Astrocyte of the cerebellum (primary cell): ENCODE measurements around the gene DCP1B.

Experiments used
- DNase-seq: peaks from one replicate; pipeline ENCODE4 v3.0.0-alpha.2; 2011; ENCODE audit warnings: low read depth
- H3K4me3 ChIP-seq: 2 replicates; pipeline ENCODE4 v1.5.1; 2011; ENCODE audit warnings: mild to moderate bottlenecking, low read depth, low read length, moderate library complexity
- in situ Hi-C: cut with HindIII; loops from 2 replicates; pipeline ENCODE4 v1.10.0; 2017; ENCODE audit warnings: low sequenced_read_pairs
- TF ChIP-seq, protein P1 (sequence below): IDR thresholded peaks from 2 replicates; pipeline ENCODE4 v1.5.1; 2012; ENCODE audit warnings: low read length, low read depth, moderate library complexity, mild to moderate bottlenecking; ENCODE audit errors: missing control alignments

DCP1B gene

DNA sequence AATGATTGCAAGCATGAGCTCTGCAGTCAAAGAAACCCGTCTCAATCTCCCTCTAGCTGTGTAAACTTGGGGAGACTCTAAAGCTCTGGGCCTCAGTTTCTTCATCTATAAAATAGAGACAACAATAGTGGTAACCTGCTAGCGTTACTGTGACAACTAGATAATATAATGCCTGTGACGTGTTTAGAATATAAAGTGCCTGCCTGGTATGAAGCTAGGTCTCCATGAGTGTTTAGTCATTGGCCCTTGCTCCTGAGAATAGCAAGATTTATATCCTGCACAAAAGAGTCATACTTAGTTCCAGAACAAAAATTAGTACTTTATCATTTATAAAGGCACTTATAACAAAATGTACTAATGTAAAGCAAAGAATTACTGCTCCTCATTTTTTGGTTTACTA, 8.8 kb upstream of the DCP1B start:
- no peak for DNase-seq
- H3K4me3 ChIP-seq, result no peak overlapping the region
- in situ Hi-C loops, result no loop called here
- TF ChIP-seq, protein P1, sequence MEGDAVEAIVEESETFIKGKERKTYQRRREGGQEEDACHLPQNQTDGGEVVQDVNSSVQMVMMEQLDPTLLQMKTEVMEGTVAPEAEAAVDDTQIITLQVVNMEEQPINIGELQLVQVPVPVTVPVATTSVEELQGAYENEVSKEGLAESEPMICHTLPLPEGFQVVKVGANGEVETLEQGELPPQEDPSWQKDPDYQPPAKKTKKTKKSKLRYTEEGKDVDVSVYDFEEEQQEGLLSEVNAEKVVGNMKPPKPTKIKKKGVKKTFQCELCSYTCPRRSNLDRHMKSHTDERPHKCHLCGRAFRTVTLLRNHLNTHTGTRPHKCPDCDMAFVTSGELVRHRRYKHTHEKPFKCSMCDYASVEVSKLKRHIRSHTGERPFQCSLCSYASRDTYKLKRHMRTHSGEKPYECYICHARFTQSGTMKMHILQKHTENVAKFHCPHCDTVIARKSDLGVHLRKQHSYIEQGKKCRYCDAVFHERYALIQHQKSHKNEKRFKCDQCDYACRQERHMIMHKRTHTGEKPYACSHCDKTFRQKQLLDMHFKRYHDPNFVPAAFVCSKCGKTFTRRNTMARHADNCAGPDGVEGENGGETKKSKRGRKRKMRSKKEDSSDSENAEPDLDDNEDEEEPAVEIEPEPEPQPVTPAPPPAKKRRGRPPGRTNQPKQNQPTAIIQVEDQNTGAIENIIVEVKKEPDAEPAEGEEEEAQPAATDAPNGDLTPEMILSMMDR, result no peak

DNA sequence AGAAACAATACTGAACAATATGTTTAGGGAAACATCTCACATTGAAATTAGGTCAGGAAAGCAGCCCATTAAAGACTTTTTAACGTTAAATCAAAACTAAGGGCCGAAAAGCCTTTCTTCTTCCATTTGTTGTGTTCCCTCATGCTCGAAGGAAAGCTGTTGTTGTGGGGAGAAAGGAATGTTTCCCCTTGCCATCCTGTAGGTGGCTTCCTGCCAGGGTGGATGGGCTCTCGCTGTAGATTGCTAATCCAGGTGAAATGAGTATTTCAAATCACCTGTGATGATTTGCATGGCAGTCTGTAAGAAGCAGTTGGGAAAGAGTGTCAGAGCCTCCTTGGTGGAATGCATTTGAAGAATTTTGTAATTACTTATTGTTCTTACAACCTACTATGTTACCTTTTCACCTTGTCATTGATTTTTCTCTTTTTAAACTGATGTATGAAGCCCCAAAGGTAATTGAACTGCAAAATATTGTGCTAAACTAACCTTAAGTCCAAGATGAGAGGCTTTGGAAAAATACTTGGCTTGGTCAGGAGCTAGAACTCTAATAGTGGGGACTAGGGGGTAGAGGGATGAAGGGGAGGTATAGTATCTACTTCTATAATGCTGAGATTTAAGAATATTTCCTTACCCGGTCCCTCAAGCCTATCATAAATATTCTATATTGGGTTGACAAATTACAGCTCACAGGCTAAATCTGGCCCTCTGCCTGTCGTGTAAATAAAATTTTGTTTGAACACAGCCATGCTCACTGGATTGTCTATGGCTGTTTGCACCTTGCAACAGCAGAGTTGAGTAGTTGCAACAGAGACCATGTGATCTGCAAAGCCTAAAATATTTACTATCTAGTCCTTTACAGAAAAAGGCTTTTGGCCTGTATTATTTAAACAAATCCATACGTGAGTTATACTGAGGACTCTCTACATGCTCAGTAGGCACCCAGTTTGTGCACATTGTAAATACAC, 7.7 kb upstream of the DCP1B start:
- in situ Hi-C loops, result no loop called here
- TF ChIP-seq, protein P1, result no peak
- no peak overlapping the region for H3K4me3 ChIP-seq
- DNase-seq, result no peak

DNA sequence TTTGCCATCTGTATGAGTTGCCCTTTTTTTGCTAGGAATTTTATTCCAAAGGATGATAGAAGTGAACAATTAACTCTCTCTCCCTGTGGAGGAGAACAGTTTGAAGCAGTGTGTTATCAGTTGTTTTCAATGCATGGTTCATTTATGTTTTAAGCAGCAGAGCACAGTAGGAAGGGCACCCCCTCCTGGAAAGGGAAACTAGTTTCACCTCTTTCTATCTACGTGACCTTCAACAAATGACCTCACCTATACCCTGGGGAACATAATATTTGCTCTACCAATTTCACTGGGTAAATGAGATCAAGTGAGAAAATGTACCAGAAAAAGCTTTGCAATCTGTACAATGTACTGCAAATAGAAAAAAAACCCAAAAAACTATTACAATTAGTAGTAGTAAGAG, 5.4 kb upstream of the DCP1B start:
- in situ Hi-C loops, result no loop called here
- no peak overlapping the region for H3K4me3 ChIP-seq
- TF ChIP-seq, protein P1, result no peak
- DNase-seq, result no peak

DNA sequence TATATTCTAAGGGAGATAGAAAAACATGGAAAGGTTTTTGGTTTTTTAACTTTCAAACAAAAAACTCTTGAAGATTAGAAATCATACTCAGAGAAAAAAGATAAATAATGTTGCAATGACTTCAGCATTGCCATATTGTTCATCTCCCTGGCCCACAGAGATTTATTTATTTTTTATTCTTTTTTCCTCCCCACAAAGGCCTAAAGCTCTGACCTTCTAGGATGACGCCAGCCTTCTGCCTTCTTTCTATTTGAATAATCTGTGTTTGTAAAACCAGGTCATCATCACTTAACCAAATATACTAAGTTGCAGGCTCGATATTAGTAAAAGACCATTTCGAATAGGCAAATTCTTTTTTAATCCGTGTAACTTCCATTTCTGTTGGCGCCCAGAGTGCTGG, 4.4 kb upstream of the DCP1B start:
- no peak for DNase-seq
- H3K4me3 ChIP-seq, result no peak overlapping the region
- in situ Hi-C loops, result no loop called here
- TF ChIP-seq, protein P1, result no peak

DNA sequence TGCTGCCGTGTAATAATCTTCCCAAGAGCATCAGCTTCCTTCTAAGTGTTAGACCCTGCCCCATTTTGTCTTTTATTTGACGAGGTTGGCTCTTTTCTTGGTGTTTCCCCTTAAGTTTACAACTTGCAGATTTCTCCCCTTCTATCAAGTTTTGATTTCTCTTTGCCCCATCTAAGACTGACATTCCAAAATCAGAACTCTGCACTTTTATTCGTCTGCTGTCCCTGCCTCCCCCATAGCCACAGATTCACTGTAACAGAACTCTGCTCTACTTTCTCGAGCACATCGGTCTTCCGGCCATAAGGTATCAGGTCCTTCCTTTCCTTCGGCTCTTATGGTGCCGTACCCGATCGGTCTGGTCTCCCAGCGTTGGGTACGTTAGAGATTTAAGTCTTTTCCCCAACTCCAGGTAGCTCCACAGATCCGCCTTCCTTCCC, 563 bp downstream of the DCP1B start:
- in situ Hi-C loops, result no loop called here
- TF ChIP-seq, protein P1, result no peak
- H3K4me3 ChIP-seq, result peak overlapping the region; percentile 74
- peak; percentile 6 for DNase-seq

DNA sequence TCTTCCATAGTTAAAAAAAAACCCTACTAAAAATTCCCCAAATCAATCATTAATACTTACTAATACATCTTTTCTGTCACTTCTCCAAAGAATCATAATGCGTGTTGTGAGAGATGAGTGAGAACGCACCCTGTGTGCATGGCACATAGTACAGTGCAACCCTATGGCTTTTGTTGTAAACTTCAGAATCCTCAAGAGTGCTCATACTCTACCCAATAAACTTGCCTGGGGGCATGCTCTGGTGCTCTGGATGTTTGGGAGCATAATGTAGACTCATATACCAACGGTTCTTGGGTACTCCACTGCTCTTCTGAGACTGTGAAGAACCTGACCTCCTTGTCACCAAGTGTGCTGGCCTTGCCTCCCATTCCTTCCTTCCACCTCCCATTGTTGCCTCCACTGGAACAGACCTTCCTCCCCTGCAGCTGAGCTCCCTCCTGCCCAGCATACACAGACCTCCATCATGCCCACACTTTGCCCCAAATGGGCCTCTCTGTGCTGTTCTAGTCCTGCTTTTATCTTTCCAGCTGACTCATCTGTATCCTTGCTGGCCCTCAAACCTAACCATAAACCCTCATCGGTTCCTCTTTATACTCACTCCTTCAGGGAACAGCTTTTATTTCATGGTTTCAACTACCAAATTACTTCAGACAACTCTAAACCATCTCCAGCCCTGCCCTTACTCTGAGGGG, 8.9 kb downstream of the DCP1B start:
- H3K4me3 ChIP-seq, result no peak overlapping the region
- in situ Hi-C loops, result no loop called here
- DNase-seq, result no peak
- TF ChIP-seq, protein P1, result no peak
